GM19397 (cell line): ENCODE results near the gene KIAA0040.
A peak's percentile ranks its signal among the peaks of the same experiment; 100 is the strongest.

Experiments
- ATAC-seq: cut with Tn5 transposase; IDR thresholded peaks from one replicate; pipeline ENCODE4 v1.9.1; 2021; ENCODE audit warnings: mild to moderate bottlenecking, moderate library complexity; ENCODE audit not compliant: unreplicated experiment

KIAA0040 gene

DNA sequence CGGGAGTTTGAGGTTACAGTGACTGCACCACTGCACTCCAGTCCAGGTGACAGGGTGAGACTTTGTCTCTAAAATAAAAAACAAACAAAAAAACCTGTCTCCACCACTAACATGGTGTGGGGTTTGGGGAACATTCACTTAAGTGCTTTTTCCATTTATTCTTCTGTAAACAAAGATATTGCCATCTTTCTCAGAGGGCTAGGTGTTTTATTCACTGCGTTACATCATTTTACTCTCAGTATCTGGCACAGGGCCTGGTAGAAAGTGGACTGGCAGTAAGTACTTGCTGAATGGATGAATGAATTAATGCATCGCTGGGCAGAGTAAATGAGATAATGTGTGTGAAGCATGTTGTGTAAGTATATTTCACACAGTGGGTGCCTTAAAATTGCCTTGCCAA, 20.1 kb downstream of the KIAA0040 start:
- ATAC-seq = no peak

DNA sequence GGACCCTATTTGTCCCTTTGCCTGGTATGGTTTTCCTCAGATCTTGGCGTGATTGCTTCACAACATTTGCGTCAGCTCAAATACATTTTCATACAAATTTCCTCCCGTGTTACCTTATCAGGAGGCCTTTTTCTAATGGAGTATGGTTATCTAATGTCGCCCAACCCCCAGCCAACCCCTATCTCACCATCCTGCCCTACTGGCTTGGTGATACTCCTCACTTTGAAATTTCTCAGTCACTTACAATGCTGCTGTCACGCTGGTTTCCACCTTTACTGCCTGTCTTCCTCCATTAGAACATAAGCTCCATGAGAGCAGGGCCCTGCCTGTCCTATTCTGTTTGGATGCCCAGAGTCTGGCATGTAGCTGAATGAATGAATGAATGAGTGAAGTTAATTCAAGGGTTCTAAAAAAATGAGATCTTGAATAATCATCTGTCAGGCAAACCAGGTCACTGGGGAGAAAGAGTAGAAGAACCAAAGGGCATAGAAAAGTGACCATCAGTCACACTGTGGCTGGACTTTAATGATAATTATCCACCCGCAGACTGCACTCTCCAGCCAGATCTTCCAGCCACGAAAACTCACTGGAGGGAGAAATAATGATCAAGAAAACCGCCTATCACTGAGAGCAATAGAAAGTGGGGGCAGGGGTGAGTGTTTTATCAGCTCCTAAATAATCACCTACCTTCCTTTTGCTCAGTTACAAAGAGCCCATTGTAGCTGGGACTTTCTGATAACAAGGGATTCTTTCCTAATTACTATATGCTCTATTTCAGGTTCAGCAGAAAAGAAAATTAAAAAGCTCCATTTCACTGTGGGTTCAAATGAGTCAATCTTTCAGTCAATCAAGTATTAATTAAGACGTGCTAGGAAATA, 21.3 kb downstream of the KIAA0040 start:
- ATAC-seq = no peak

DNA sequence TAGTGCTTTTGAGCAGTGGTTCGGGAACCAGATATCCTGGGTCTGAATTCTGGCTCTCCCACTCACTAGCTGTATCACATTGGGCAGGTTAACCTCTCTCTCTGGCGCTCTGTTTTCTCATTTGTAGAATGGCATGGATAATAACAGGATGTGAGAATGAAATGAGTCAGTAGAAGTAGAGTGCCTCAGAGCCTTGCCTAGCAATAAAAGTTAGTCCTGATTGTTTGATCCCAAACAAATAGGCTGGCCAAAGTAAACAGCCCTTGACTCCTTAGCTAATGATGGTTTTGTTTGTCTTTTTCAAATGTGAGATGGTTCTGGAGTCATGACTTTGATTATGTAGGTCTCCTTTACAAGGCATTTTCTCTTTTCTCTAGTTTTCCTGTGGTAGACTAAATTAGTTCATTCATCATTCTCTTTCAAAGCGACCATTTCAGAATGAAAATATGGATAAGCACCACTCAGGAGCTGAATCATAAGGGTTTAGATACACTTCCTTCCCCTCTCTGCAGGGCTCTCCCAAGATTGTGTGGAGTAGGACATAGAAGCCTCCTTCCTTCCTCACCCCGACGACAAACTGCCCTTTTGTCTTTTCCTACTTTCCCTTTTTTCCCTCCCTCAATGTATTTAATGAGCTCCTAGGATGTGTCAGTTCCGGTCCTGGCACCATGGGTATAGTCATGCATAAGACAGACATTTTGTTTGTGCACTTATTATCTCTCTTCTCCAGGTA, 23.1 kb downstream of the KIAA0040 start:
- ATAC-seq = no peak

DNA sequence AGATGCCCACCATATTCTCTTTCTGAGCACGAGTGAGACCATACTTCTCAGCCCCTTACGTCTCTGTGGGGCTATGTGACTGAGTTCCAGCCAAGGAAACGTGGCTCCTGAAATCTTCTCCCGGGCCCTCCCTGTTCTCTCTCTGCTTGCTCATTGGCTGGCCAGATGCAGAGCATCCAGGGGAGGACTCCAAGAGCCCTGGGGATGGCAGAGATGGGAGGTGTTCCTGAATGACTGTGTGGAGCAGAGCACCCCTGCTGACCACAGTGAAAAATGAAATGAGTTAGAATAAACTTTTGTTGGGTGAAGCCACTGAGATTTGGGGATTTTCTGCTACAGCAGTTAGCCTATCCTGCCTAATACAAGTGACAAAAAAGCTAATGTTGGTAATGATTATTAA, 23.8 kb downstream of the KIAA0040 start:
- ATAC-seq = no peak

DNA sequence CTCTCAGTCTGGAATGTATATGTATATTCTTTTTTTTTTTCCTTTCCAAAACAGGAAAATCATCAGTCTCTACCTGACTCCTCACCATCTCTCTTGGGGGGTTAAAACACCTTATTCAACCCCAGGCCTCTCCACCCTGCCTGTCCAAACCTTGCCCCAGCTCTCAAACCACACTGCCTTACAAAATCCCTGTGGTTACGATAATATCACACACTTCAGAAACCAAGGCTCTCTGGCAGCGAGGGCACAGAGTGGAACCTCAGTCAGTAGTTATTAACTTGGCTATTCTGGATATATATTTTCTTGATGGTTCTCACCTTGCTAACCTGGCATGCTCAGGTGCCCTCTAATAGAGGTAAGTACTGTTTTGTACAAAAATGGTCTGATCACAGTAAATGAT, 24.7 kb downstream of the KIAA0040 start:
- no peak for ATAC-seq

DNA sequence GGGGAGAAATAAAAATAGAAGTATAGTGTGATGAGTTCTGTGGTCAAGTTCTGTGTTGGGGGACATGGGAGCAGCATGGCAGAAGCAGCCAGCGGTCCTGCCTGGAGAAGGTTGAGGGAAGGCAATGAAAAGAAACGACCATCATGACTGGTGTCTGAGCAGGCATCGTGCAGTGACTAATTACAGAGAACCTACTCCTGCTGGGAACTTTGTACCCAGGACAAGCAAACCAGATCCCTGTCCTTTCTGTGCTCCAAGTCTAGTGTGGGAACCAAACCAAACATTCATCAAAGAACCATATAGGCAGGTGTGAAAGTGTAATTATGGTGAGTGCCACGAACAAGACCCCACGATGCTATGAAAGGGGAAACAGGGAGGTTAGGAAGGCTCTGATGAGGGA, 25.8 kb downstream of the KIAA0040 start:
- ATAC-seq = no peak

DNA sequence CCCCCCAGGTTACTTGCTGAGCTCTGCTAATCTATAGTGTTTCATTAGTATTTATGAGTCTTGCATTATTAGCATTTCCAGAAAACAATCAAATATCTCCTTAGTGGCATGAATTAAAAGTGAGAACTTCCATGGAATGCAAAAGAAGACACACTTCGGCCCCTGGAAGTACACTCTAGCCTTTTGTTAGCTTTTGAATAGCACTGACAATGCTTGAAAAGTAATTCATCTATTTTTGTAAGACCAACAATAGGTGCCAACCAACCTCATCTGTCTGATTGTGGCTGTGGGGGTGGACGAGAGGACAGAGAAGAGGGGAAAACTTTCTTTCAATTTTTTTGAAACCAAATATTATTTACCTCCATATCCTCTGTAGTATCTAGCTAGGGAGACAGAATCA, 27.8 kb downstream of the KIAA0040 start:
- no peak for ATAC-seq

- ATAC-seq = no peak
Measured at GRCh38 chr1:175163702-175164101, 28.9 kb downstream of the KIAA0040 start.

DNA sequence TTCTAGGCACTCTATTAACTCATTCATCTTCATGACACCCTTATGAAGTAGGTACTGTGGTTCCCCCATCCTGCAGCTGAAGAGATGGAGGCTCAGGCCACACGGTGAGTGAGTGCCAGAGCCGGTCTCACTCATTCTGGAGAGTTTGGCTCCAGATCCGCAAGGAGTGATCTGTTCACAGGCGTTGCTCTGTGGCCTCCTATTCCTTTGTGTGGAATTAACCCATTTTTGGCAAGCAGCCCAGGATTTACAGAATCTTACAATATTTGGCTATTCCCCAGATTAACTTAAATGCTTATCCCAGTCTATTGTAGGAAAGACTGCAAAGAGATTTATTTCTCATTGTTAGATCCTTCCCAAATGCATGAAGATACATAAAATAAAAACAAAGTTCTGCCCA, 29.6 kb downstream of the KIAA0040 start:
- no peak for ATAC-seq

DNA sequence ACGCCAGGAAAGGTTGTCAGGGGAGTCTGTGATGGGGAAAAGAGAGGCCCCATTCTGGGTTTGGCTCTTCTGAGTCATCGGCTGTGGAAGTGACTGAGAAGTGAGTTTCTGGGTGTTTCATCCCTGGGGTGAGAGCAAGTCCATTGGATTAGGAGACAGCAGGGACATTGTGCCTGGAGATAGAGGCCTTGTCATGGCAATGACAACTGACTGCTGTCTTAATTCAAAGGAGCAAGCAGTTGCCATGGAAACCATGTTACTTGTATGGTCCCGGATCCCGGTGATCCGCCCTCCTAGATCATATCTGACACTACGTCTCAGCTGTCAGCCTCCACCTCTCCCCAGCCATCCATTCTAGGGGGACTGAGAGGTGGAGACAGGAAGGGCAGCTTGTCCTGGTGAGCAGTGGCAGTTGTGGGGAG, 34.4 kb downstream of the KIAA0040 start:
- ATAC-seq = no peak

GRCh38 chr1:175157200-175157599, 35.4 kb downstream of the KIAA0040 start:
- ATAC-seq = no peak

GRCh38 chr1:175155936-175156335, 36.6 kb downstream of the KIAA0040 start:
- ATAC-seq = no peak

DNA sequence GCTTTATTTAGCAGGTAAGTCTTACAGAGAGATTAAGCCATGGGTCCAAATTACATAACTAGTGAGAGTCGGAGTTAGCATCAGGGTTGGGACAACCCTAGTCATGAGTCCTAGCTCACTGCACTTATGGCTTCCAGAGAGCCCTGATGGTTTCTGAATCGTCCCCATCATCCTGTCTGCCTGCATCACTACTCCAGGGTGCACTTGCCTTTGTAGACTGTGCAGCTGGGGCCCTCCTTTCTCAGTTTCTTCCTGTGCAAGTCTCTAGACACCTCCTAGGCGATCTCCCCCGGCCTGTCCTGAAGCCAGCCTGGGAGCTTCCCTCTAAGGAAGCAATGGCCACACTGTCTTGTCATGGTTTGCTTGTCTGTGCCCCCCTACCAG, 37.1 kb downstream of the KIAA0040 start:
- ATAC-seq = no peak

DNA sequence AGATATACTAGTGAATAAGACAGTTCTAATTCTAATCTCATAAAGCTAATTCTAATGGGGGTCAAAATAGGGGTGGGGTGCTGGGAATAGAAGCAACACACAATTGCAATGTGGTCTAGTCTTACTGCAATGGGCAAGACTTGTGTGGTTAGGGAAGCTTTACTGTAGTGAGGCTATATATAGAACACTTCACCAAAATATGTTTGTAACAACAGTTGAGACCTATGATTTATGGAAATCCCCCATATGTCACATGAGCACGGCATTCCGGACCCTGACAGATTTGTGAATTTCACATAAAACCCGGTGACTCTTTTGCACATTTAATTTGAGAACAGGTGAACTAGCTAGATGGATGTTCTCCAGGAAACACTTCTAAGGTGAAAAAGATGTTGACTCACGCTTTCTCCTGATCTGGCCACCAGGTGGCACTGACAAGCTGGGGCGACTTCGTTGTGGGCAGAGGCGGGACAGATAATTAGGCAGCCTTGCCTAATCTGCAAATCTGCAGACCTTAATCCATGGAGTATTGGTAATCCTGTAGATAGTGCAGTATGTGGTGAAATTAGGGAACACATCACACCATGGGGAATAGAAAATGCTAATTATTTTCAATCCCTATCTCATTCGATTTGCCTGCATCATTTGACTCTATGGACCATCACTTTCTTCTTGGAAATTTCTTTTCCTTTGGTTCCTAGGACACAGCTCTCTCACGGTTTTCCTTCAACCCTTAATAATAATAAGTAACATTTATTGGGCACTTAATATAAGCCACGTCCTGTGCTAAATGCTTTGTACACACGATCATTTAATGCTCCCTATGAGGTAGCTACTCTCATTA, 37.7 kb downstream of the KIAA0040 start:
- no peak for ATAC-seq

DNA sequence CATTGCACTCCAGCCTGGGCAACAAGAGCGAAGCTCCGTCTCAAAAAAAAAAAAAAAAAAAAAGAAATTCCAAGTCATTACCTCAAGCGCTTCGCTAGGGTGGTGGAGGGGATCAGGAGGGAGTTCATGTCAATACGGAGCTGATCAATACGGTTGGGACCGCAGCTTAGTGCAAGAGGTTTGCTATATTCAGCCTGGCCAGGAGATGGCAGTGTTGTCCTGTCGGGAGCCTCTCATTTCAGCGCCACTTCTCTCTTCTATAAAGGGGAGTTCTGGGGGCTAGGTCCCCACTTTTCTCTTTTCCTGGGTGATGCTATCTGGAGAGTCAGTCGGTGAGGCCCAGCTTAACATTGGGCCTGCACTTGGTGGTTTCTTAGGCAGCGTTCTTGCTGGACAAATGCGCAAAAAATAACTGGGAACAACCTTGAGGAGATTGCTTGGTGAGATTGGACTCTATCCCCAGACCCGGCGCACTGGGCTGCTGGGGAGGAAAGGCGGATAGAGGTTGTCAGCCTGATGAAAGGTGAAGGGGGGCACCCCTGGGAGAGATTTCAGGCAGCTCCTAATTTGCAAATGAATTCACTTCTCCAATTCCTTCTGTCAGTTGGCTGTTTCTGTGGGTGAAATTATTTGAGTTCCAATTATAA, 40.4 kb downstream of the KIAA0040 start:
- ATAC-seq = no peak

GRCh38 chr1:175150596-175151319, 41.8 kb downstream of the KIAA0040 start:
- no peak for ATAC-seq

DNA sequence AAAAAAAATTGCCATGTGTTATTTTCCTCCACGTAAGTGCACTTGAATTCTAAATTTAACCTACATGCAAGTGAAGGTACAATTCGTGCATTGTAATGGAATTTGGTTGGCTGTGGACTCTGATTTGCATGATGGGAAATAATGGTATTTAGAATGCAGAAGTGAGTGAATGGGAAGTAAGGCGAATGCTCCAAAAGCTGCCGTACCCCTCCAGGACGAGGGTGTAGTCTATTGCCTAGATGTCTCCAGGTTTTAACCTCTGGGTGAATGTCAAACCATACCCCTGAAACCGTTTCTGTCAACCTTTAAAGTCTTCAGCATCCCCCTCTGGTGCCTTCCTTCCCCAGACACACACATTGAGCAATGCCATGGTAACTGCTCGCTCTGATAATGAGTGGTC, 44.5 kb downstream of the KIAA0040 start:
- ATAC-seq = no peak

GRCh38 chr1:175147569-175147968, 45.0 kb downstream of the KIAA0040 start:
- ATAC-seq = no peak

DNA sequence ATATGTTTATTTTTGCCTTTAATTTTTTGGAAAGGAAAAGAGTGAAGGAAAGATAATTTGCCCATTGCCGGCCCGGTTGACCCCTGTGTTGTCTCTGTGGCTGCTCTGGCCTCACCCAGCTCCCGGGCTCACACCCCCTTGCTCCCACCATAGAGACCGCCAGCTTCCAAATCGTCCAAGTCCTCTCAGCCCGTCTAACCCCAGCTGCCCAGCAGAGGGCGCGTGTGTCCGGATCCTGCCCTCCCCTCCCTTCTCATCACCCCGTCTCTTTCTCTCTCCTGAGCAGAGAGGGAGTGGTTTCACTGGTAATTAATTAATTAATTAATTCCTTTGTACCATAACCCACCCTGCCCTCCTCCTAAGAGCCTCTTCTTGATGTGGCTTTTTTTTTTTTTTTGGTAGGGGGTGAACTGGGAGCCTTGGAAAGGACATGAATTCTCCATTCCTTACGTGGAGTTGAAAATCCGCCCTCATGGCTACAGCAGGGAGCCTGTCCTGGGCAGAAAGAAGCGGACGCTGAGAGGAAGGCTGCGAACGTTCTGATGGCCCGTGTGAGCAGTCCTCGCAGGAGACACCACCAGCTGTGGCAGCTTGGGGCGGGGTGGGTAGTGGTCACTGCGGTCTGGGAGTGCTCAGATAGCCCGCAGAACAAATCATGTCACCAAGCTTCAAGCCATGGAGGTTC, 45.9 kb downstream of the KIAA0040 start:
- peak; percentile 41 for ATAC-seq
